NCI-H2196 treated with DMSO at 0.1 percent for 48 hours (cell line): Measurements from ENCODE around the gene GMDS.

Experiments used
- DNase-seq: peaks from one replicate; lab custom pipeline; 2025; ENCODE audit not compliant: unreplicated experiment; lab: John Stamatoyannopoulos, UW

The GMDS gene

DNA sequence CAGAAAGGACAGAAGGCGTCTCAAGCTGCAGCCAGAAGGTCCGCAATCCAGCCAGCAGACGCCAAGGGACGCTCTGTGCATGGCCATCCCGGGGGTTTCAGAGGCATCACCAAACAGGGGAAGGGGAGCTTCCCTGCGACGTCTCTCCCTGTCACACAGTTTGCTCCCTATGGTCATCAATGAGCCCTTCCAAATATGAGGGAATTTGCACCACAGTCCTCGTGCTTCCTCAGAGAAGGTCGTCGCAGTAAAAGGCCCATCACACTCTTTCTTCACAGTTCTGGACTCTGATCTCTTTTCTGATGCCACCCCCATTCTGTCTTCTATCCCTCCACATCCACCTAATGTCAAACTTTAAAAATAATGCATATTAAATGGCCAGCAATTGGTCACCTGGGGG, 645.9 kb downstream of the GMDS start:
- DNase-seq: no peak

DNA sequence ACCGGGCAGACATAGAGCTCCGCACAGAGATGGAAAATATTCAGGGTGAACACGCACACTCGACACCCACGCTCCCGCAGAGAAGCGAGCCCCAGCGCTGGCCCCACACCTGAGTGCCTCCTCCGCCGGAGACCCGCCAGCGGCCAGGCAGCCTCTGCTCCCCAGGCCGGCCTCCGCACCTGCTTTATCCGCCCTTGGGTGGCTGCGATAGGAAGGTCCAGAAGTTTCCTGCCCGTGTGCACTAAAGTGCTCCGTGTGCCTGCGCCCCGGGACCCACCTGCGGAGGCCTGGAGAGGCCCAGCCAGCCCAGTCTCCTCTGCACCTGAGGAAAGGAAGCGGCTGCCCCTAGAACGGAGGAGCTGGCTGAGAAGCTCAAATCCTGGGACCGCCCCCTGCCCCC, 646.5 kb downstream of the GMDS start:
- DNase-seq: no peak

DNA sequence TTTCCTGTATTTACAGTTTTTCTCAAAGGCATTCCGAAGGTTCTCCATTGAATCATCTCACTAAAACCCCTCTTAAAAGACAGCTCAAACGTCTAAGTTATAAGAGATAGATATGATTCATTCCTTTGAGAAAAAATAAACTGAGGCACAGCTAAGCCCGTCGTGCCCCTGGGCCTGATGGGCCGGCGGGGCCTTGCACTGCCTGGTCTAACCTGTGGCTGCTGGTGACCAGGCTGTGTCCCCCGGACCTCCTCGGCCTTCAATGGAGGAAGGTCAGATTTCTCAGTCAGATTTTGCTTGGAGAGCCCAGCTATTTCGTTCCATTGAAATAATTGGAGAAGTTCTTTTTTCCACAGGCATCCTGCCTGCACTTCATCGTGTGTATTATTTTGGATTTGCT, 647.0 kb downstream of the GMDS start:
- no peak for DNase-seq

DNA sequence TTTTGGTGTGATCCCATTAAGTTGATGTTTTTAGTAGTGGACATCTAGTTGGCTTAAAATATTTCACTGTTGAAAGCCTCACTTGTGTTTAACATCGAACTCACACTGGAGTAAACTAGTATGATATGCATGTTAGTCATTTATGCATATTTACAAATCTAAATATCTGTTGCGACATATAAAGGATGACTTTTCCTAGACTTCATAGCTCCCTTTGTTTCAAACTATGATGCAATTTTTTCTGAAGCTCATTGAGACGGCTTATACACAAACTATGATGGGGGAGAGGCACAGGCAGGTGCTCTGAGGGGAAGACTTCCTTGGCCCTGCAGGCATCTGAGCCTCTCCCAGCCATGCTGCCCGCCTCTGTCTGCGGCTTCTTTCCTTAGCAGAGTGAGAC, 647.5 kb downstream of the GMDS start:
- no peak for DNase-seq

DNA sequence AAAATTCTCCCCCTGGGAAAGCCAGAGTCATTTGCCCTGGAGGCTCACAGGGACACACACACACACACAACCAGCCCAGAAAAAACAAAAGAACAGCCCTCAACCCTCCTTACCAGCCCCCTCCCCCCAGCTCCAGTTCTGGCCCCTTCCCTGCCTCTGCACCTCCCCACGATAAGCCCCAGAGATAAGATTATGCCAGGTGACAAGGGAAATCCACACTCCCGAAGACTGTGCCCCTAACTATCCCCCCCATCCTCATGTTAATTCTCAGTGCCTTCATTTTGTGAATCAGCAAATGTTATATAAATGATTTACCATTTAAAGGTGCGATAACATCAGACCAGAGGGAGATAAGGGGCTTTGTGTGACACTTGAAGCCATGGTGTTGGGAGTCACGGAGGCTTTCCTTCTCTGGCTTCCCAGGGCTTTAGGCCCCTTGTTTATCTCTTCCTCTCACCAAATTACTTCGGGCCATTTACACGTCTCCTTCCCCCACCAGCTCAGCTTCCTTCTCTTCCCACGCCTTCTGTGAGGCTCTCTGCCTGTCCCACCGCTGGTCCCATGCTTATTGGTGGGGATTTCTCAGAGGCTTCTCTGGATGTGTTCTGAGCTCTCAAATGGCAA, 648.2 kb downstream of the GMDS start:
- DNase-seq: no peak

DNA sequence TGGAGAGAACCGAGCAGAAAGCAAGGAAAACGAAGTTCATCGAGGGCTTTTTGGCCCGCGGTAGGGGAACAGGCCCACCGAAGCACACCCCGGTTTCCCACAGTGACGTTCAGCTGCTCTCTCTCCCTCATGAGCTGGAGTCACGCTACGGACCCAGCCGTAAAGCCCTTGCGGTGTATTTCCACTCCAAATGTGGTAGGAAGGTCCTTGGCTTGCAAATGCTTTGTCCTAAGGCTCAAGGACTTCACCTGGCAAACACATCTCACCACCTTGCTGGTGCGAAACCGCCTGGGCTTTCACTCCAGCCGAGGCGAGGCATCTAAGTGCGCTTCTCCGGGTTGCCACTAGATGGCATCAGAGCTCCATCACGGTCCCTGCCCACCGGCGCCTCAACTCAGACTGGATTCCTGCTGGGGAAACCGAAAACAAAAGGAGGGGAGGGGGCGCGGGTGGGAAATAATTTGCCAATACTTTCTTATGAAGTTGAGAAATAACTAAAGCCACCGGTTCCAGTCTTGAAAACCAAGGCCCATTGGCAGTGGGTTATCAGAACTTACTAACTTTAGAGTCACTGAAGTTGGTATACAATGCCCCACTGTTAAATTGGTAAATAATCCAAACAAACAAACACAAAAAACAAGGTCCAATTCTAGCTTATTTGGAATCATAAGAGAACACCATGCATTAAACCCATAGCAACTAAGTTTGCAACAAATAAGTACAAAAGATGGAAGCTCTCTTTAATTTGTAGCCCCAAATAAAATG, 649.1 kb downstream of the GMDS start:
- DNase-seq: peak; percentile 37

DNA sequence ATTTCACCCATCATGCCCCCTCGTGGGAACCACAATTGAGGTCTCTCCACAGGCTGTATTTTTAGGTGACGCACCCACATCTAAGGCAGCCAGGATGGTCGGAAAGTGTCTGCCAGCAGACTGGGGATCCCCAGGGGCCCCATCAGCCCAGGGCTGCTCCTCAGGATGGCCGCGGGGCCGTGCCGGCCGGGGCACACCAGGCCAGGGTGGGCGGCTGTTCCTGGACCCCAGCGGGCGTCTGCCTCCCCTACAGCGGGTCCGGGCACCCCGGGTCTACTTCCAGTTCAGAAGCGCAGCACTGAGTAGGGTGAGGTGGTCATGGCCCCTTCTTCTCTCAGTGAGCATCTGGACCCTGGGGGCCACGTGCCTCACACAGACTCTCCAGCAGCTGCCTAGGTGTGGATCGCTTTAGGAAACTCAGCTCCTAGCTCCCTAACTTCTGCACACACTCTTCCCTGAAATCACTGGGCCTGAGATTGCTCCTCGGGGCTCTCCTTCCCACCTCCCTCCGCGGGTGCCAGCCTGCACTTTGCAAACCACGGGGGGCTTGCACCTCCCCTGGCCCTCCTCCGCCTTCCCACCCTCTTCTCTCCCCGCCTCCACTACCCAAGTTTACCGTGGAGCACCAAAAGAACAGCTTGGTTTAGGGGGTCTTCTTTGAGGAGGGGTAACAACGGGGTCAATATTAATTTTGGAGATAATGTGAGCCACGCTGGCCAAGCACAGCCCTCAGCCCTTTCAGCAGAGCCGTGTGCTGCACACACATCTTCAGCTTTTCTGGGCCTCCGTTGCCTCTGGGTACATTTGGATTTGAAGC, 649.9 kb downstream of the GMDS start:
- no peak for DNase-seq

DNA sequence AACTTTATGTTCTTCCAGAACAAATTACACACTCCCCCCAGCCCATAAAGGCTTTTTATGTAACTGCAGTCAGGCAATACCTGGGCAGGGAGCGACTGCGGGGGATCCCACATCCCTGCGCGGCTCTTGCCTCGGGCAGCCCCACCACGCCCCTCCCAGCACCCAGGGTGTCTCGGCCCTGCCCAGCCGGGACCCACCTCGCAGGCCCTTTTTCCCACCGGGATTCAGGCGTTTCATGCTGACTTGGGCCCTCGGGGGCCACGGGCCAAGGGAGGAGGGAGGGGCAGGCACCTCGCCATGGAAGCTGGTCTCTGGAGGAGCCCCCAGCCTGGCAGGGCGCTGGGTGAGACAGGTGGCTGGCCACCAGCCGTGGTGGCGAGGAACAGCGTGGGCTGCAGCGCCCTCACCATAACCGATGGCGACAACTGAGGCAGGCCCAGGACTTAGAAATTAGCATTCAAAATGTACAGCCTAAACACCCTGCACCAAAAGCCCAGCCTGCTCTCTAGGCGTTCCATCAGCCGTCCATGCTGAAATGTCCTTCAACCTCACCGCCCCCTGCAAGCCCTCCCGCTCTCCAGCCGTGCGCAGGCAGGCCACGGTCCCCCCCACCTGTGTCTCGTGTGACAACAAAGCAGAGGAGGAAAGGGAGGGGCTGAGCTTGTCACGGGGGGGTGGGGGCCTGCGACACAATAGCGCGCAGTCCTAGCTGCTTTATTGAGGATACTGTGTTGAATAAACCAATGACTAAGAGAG, 650.8 kb downstream of the GMDS start:
- no peak for DNase-seq

DNA sequence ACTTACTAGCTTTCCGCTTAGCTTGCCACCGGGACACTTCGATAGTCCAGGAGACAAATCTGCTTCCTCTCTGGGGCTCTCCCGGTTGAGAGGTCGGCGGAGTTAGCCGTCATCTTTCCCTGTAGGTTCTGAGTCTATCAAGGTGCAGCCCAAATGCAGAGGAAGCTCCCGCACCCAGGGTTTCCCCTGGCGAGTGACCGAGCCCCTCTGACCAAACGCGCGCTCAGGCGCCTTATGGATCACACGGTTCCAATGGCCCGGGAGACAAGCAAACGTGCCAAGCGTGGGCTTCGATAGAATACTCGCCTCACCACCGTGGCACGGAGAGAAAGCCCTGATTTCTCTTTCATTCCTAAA, 651.5 kb downstream of the GMDS start:
- no peak for DNase-seq

DNA sequence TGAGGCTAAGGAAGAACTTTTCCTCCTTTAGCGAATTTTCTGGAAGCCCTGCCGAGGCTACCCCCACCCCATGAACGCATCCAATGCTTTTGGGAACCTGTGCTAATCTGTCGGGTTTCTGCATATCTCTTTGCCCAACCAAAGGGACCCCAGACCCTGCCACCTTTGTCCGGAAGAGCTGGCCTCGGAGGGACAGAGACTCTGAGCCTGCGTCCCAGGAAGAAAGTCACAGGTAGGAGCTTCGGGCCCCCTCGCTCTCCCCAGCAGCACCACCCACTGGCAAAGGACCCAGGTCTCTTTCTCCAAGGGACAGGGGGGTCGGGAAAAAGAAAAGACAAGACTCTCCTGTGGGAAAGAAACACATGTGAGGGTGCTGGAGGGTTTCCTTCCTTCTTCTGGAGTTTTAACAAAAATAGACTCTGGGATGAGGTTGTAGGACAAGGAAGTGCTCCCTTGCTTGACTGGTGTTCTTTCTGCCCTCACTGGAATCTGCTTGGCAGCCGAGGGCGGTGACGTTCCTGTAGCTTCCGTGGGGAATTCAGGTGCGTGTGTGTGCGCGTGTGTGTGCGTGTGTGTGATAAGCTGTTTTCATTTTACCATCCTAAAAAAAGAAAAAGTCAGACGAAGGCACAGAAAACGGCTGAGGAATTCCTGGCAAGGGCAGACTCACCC, 652.0 kb downstream of the GMDS start:
- no peak for DNase-seq

DNA sequence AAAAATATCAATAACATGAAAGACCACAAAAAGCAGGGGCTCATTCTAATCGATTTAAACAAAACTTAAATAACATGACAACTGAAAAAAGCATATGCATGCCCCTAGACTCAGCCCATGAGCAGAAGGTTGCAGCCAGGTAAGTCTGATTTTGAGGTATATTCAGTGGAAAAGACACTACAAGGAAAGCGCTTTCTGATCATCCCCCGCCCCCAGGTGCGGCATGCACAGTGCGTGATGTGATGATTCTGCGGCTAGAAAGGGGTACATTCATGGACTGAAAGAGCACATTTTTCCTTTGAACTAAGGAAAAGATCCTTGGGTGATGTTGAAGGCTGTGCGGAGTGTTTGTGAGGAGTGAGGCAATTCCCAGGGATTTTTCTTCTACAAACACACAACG, 652.6 kb downstream of the GMDS start:
- no peak for DNase-seq

DNA sequence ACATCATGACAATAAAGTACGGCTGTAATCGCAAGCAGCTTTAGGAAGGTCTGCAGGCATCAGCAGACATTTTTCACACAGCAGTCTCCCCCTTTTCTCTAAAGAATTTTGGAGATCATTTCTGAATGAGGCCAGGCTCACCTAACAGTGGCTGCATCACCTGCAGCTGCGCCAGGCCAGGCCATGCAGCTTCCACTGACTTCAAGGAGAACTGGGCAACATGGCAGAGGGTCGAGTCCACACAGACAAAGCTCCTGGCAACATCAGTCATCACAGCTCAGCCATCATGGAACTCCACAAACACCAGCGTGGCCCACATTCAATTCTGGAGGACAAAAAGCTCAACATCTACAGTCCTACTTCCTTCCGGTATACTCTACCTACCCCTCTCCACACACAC, 653.5 kb downstream of the GMDS start:
- DNase-seq: no peak

DNA sequence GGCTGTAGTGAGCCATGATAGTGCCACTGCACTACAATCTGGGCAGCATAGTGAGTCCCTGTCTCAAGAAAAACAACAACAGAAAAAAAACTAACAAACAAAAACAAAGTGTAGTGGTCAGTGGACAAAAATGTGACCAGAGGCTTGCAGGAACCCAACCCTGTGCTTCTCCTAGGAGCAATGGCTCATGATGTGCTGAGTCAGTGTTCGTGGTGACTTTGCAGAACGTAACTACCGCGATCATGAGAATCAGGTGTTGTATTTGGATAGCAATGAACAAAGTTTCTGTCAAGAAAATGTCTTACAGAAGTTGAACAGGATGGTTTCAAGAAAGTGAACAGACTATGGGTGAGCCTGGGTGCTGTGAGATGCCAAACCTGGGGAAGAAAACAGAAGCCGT, 654.2 kb downstream of the GMDS start:
- no peak for DNase-seq

DNA sequence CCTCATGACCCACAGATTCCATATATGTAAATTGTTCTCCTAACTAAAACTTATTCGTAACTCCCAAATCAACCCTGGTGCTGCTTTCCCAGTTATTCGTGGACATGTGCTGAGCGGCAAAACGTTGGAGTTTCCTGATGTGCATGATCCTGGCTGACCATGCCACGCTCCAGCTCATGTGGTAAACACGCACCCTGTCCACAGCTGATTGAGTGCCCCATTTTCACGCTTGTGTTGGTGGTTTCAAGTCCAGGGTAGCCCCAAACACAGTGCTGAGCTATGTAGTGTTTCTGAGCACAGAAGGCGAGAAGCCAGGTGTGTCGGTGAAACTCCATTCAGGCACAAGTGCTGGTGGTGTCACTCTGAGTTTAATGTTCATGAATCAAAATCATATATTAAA, 654.8 kb downstream of the GMDS start:
- no peak for DNase-seq

DNA sequence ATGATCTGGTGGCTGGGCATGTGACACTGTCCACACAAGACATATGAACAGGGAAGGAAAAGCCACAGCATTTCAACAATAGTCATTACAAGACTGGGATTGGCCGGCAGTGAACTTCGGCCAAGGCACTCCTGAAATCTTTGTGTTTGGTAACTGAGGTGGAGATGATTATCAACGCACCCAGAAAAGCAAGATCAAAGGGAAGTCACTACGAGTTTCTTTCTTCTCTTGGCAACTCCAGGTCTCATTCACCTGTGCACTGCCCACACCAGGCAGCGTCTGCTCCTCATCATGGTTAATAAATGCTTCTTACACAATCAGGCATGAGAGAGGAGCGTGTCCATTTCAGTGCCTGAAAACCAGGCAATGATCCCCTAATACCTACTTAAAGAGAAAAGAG, 656.2 kb downstream of the GMDS start:
- DNase-seq: no peak

DNA sequence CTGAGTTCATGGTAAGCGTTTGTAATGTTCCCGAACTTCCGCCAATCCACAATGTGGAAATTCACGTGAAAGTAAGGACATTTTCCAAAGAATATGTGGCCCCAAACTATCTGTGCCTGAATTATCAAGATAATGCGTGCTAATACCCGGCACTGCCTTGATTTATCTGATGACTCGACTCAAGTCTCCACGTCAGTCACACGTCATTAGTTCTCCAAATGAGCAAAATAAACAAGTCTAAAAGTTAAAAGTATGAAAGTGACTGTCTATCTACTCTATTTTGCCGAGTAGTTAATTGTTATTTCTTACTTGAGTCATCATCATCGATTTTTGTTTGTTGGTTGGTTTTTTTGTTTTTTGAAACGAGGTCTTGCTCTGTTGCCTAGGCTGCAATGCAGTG, 657.4 kb downstream of the GMDS start:
- no peak for DNase-seq

DNA sequence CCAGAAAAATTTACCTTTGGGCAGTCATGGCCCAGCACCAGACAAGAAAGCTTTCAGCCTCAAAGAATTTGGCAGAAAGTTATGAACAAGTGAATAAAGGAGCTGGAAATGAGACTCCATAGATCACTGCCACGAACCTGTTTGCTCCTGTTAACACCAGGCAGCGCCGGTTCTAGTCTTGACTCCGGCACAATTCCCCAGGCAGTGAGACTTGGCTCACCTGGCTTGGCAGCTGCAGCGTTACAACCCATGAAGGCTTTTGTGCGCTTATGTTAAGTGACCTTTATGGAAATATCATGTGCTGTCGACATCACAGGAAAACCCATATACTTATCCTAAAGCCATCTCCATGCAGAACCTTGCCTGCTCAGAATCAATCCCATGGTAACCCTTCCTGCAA, 657.9 kb downstream of the GMDS start:
- no peak for DNase-seq

DNA sequence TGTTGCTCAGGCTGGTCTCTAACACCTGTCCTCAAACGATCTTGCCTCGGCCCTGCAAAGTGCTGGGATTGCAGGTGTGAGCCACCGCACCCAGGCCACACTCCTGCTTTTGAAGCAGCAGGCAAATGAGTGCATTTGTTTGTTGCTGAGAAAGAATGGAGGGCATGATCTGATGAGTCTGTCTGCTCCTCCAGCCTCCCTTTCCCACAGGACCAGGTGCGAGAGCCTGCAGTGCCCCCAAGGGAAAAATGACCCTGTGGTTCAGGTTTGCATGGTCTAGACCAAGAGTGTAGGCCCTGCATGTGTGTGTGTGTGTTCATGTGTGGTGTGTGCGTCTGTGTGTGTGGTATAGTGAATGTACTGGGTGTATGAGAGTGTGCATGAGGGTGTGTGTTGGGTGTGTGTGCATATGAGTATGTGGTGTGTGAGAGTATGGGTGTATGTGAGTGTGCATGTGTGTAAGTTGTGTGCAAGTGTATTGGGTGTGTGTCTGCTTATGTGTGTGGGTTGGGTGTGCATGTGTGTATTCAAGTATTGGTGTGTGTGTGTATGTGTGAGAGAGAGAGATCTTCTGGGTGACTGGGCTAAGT, 658.4 kb downstream of the GMDS start:
- DNase-seq: no peak

DNA sequence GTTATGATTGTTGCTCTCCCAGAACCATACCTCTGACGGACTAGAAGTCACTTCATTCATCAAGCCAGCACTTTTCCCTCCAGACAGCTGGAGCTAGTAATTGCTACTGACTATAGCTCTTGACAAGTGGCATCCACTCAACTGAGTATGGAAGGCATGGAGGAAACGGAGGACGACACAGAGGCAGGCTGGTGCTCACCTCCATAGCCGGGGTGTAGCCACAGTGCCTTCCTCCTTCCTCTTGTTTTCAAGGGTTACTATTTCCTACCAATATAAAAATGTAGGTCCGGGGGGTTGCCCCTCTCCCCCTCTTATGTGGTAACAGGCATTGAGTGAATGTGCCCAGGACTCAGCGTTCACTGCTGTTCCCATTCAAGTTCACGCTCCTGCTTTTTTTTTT, 659.1 kb downstream of the GMDS start:
- DNase-seq: no peak

DNA sequence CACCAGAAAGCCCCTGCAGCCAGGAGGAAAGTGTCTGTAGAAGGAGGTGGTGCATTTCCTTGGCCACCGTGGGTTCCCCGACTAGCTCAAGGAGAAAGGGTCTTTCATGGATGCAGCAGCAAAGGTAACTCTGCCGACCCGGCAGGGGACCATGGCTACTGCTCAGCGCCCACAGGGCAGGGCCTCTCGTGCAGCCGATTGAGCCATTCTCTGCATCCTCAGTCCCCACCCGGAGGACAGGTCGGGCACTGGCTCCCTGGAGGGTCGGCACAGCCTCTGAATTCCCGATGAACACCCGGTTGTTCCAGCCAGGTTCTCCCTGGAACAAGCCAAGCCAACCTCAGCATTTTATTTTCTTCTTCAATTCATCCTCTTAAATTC, 659.7 kb downstream of the GMDS start:
- no peak for DNase-seq
